Central memory CD4-positive, alpha-beta T cell (primary cell): ENCODE data around the gene DSCAML1.

ENCODE experiments used
- DNase-seq: peaks from one replicate; pipeline ENCODE4 v3.0.0; 2022

Gene DSCAML1

GRCh38 chr11:117565709-117566108, 231.3 kb downstream of the DSCAML1 start:
- DNase-seq: no peak

- DNase-seq: no peak
Measured at GRCh38 chr11:117564321-117564720, 232.7 kb downstream of the DSCAML1 start.

GRCh38 chr11:117563556-117563955, 233.5 kb downstream of the DSCAML1 start:
- DNase-seq: no peak

GRCh38 chr11:117562136-117562535, 234.9 kb downstream of the DSCAML1 start:
- DNase-seq: no peak

GRCh38 chr11:117560780-117561530, 236.1 kb downstream of the DSCAML1 start:
- DNase-seq: no peak

GRCh38 chr11:117559698-117560097, 237.3 kb downstream of the DSCAML1 start:
- no peak for DNase-seq

GRCh38 chr11:117557361-117557760, 239.7 kb downstream of the DSCAML1 start:
- no peak for DNase-seq

GRCh38 chr11:117554601-117555333, 242.2 kb downstream of the DSCAML1 start:
- no peak for DNase-seq

GRCh38 chr11:117552626-117553025, 244.4 kb downstream of the DSCAML1 start:
- no peak for DNase-seq

GRCh38 chr11:117551761-117552343, 245.2 kb downstream of the DSCAML1 start:
- DNase-seq: no peak

GRCh38 chr11:117550466-117550865, 246.6 kb downstream of the DSCAML1 start:
- no peak for DNase-seq

- no peak for DNase-seq
Measured at GRCh38 chr11:117549417-117549816, 247.6 kb downstream of the DSCAML1 start.

- DNase-seq: no peak
Measured at GRCh38 chr11:117548876-117549275, 248.1 kb downstream of the DSCAML1 start.

GRCh38 chr11:117547946-117548345, 249.1 kb downstream of the DSCAML1 start:
- DNase-seq: no peak

GRCh38 chr11:117547195-117547850, 249.7 kb downstream of the DSCAML1 start:
- no peak for DNase-seq

- no peak for DNase-seq
Measured at GRCh38 chr11:117546431-117547194, 250.4 kb downstream of the DSCAML1 start.

- no peak for DNase-seq
Measured at GRCh38 chr11:117545706-117546105, 251.3 kb downstream of the DSCAML1 start.

GRCh38 chr11:117544130-117544800, 252.8 kb downstream of the DSCAML1 start:
- no peak for DNase-seq

- DNase-seq: no peak
Measured at GRCh38 chr11:117541211-117541610, 255.8 kb downstream of the DSCAML1 start.

- no peak for DNase-seq
Measured at GRCh38 chr11:117538263-117539135, 258.5 kb downstream of the DSCAML1 start.

GRCh38 chr11:117535850-117536411, 261.1 kb downstream of the DSCAML1 start:
- DNase-seq: no peak
